Thyroid gland (tissue), 4 donors: Measurements from ENCODE around the gene AVPI1.

Source experiments
- POLR2A ChIP-seq, 2 donors: fragments of 450-650 bp; IDR thresholded peaks; one replicate each; pipeline ENCODE4 v1.6.1; 2017; ENCODE audit warnings: antibody characterized with exemption in 2 of 2, mild to moderate bottlenecking in 2 of 2, moderate library complexity in 1 of 2
- TF ChIP-seq, protein P1 (sequence below), 6 experiments: fragments of 200-600 bp in 3 of 6; fragments of 450-650 bp in 3 of 6; sonication (generic) in 3 of 6; IDR thresholded peaks; one replicate each; pipeline ENCODE4 v1.5.1; 2016 to 2019; ENCODE audit warnings: antibody characterized with exemption in 6 of 6, mild to moderate bottlenecking in 2 of 6, inconsistent platforms in 1 of 6, moderate library complexity in 1 of 6

DNA sequence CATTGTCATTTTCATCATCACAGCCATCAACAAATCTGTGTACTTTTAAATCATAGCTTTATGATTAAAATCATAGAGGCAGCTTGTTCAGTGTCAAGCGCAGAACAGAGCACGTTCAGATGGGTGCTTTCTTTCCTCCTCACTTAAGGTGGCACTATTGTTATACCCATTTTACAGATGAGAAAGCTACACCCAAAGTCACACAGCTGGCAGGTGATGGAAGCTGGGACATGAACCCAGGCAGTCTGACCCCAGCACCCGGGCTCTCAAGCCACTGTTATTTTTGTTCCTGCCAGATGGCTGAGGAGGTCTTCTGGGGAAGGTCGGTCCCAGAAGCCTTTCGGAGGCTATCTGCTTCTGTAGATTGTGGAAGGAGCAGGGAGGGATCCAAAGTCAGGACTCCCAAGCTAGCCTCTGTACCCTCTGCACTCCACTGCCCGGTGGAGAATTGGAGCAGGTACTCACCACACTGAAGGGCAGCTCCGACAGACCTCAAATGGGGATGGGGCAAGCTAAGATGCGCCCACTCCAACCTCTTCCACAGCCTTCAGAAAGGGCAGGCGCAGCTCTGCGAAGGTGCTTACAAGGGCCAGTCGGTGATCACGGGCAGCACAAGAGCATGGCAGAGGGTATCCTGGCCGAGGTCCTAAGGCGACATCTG lies 610 bp downstream of the AVPI1 start:
- TF ChIP-seq, protein P1, sequence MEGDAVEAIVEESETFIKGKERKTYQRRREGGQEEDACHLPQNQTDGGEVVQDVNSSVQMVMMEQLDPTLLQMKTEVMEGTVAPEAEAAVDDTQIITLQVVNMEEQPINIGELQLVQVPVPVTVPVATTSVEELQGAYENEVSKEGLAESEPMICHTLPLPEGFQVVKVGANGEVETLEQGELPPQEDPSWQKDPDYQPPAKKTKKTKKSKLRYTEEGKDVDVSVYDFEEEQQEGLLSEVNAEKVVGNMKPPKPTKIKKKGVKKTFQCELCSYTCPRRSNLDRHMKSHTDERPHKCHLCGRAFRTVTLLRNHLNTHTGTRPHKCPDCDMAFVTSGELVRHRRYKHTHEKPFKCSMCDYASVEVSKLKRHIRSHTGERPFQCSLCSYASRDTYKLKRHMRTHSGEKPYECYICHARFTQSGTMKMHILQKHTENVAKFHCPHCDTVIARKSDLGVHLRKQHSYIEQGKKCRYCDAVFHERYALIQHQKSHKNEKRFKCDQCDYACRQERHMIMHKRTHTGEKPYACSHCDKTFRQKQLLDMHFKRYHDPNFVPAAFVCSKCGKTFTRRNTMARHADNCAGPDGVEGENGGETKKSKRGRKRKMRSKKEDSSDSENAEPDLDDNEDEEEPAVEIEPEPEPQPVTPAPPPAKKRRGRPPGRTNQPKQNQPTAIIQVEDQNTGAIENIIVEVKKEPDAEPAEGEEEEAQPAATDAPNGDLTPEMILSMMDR (IDR thresholded peaks at IDR 0.05), result no peak
- TF ChIP-seq POLR2A (IDR thresholded peaks at IDR 0.05), result no peak
